B cell (primary cell): Measurements from ENCODE around the gene PTPRM. TPM values are rescaled to one million over a fixed set of nuclear protein-coding genes. Genes with fewer than 3 reads are reported as not detected.

Source experiments
- ATAC-seq: fragments of 200-7000 bp; cut with Tn5 transposase; one replicate; pipeline ENCODE4 v1.10.0; 2021; ENCODE audit warnings: low read depth, mild to moderate bottlenecking, moderate number of reproducible peaks, moderate library complexity
- CTCF ChIA-PET: fragments of 350-600 bp; sonication (Branson Sonifier 250); formaldehyde crosslinking; loops from one replicate; lab custom pipeline; 2021; ENCODE audit warnings: antibody characterized with exemption, inconsistent platforms; lab: Charles Lee
- POLR2A ChIA-PET: fragments of 350-600 bp; sonication (Branson Sonifier 250); formaldehyde crosslinking; loops from one replicate; lab custom pipeline; 2021; ENCODE audit warnings: antibody characterized with exemption; lab: Charles Lee
- DNase-seq: peaks from one replicate; pipeline ENCODE4 v3.0.0; 2013
- H2AFZ ChIP-seq: 2 replicates; pipeline ENCODE4 v1.6.1; 2012; ENCODE audit warnings: mild to moderate bottlenecking, low read depth, low read length; ENCODE audit not compliant: insufficient read depth, poor library complexity, severe bottlenecking
- H3K27ac ChIP-seq, 2 donors: 1 replicate in 1 of 2; 2 replicates in 1 of 2; pipeline ENCODE4 v1.5.1; 2012 to 2013; ENCODE audit warnings: low read length in 2 of 2, mild to moderate bottlenecking in 2 of 2, moderate library complexity in 1 of 2
- H3K27me3 ChIP-seq, 4 experiments: fragments of 200-600 bp in 1 of 4; sonication (generic) in 1 of 4; replicated peaks in 1 of 4; 1 replicate in 2 of 4; 2 replicates in 2 of 4; pipeline versions ENCODE4 v1.6.1 to v1.7.0; 2013 to 2016; ENCODE audit warnings: low read length in 3 of 4, mild to moderate bottlenecking in 2 of 4, mixed read lengths in 1 of 4, moderate library complexity in 1 of 4; ENCODE audit not compliant: insufficient read depth in 4 of 4, control insufficient read depth in 3 of 4; ENCODE audit errors: control extremely low read depth in 1 of 4
- H3K36me3 ChIP-seq, 2 experiments: replicated peaks in 1 of 2; 1 replicate in 1 of 2; 2 replicates in 1 of 2; pipeline versions ENCODE4 v1.6.1 to v1.7.1; 2013; ENCODE audit warnings: low read length in 1 of 2; ENCODE audit not compliant: insufficient read depth in 2 of 2, control insufficient read depth in 1 of 2; ENCODE audit errors: control extremely low read depth in 1 of 2, extremely low read depth in 1 of 2
- H3K4me1 ChIP-seq, 2 donors: fragments of 200-600 bp in 1 of 2; sonication (generic) in 1 of 2; 1 replicate in 1 of 2; 2 replicates in 1 of 2; pipeline versions ENCODE4 v1.5.1 to v1.6.1; 2013 to 2017; ENCODE audit warnings: low read length in 2 of 2; ENCODE audit not compliant: control insufficient read depth in 2 of 2, insufficient read depth in 2 of 2
- H3K4me2 ChIP-seq: replicated peaks from 2 replicates; pipeline ENCODE3; 2012; ENCODE audit warnings: mild to moderate bottlenecking, low read depth, low read length; ENCODE audit not compliant: poor library complexity, severe bottlenecking
- H3K4me3 ChIP-seq, 5 experiments: fragments of 200-600 bp in 1 of 5; sonication (generic) in 1 of 5; 1 replicate in 3 of 5; 2 replicates in 2 of 5; pipeline versions ENCODE4 v1.5.1 to v1.7.0; 2011 to 2016; ENCODE audit warnings: low read length in 4 of 5, mild to moderate bottlenecking in 4 of 5, low read depth in 2 of 5, control low read depth in 1 of 5, moderate library complexity in 1 of 5; ENCODE audit not compliant: insufficient read depth in 1 of 5; ENCODE audit errors: control extremely low read depth in 1 of 5, extremely low read depth in 1 of 5
- H3K79me2 ChIP-seq: fragments of 200-600 bp; sonication (generic); one replicate; pipeline ENCODE4 v1.6.0; 2016; ENCODE audit warnings: low read length; ENCODE audit not compliant: control insufficient read depth, insufficient read depth
- H3K9ac ChIP-seq: fragments of 200-600 bp; sonication (generic); 2 replicates; pipeline ENCODE4 v1.6.1; 2017; ENCODE audit warnings: mild to moderate bottlenecking, low read length, moderate library complexity
- H3K9me3 ChIP-seq, 3 donors: one replicate each; pipeline versions ENCODE4 v1.6.1 to v1.7.1; 2013; ENCODE audit warnings: low read length in 2 of 3; ENCODE audit not compliant: control insufficient read depth in 2 of 3, insufficient read depth in 1 of 3; ENCODE audit errors: control extremely low read depth in 1 of 3
- H4K20me1 ChIP-seq: 2 replicates; pipeline ENCODE4 v1.6.0; 2012; ENCODE audit warnings: mild to moderate bottlenecking, low read length; ENCODE audit not compliant: insufficient read depth, control insufficient read depth, poor library complexity, severe bottlenecking
- H3K27ac Mint-ChIP-seq: one replicate; pipeline ENCODE4 v1.8.0; 2021; ENCODE audit warnings: mixed read lengths
- H3K27me3 Mint-ChIP-seq: one replicate; pipeline ENCODE4 v1.8.0; 2021; ENCODE audit warnings: mixed read lengths
- H3K4me1 Mint-ChIP-seq: one replicate; pipeline ENCODE4 v1.8.0; 2021; ENCODE audit warnings: mixed read lengths
- H3K4me3 Mint-ChIP-seq: one replicate; pipeline ENCODE4 v1.8.0; 2021; ENCODE audit warnings: mixed read lengths
- H3K9me3 Mint-ChIP-seq: one replicate; pipeline ENCODE4 v1.8.0; 2022; ENCODE audit warnings: mixed read lengths; ENCODE audit not compliant: insufficient read depth
- EZH2 ChIP-seq: IDR thresholded peaks from 2 replicates; pipeline ENCODE4 v1.6.1; 2012; ENCODE audit warnings: borderline replicate concordance, low read depth, mild to moderate bottlenecking, moderate library complexity, low read length; ENCODE audit not compliant: insufficient read depth, poor library complexity, severe bottlenecking
- WGBS: methylation state at CpG from one replicate; pipeline ENCODE4 v1.1.5; 2013; ENCODE audit warnings: missing lambda C conversion rate; ENCODE audit not compliant: insufficient coverage; 5-methylcytosine and 5-hydroxymethylcytosine counted together
- intact Hi-C: fragments of 100-400 bp; cut with micrococcal nuclease; formaldehyde crosslinking; loops from one replicate; pipeline ENCODE4 v1.10.0; 2022
- polyA plus RNA-seq: library from polyadenylated mRNA; depleted of rRNA; stranded (reverse); fragments of >200 nt; gene quantifications from 2 replicates; pipeline ENCODE4 v1.2.3, GENCODE V29; 2012
- total RNA-seq, 2 donors: library from RNA; stranded (reverse); fragments of 120-200 nt in 1 of 2; gene quantifications; 1 replicate in 1 of 2; 2 replicates in 1 of 2; pipeline versions ENCODE4 v1.2.3 to v1.2.4, GENCODE V29; 2013 to 2022
- TF ChIP-seq, protein P1 (sequence below): fragments of 200-600 bp; IDR thresholded peaks from one replicate; pipeline ENCODE4 v1.8.0; 2022; ENCODE audit warnings: antibody characterized with exemption, mild to moderate bottlenecking

Gene PTPRM
- total and polyA plus RNA-seq, 2 donors (not counting 1 experiment from before 2014, with no cell fraction given), result 0.20 to 0.89 TPM

DNA sequence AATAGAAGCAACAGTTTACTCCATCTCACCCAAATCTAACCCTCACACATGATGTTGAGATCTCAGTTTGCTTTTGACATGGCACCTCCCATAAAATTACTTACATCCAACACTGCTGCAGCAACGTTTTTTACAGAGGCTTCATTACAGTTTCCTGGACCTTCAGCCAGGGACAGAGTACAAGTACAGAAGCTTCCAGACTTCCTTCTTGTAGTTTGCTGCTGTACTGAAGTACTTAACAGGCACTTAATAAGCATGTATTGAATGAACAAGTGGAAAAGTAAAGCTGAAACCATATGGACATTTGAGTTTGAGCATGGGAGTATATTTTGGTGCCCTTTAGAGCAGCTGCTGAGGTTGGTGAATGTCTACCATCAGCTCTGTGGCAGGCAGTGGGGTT, 514.2 kb downstream of the PTPRM start:
- no peaks in the 10 kb centered on the region for H3K4me1 Mint-ChIP-seq
- H3K79me2 ChIP-seq, result no peaks in the 10 kb centered on the region
- no peaks in the 10 kb centered on the region for H3K27me3 Mint-ChIP-seq
- 20% methylated on average over 1 of the region's 1 CpG for WGBS
- H3K9me3 ChIP-seq, result no peaks in the 10 kb centered on the region
- no peak overlapping the region for H2AFZ ChIP-seq
- H3K27ac ChIP-seq, result no peak overlapping the region
- ChIA-PET POLR2A (no interaction called here), CTCF (no interaction called here)
- DNase-seq (no peak), ATAC-seq (no peak)
- intact Hi-C loops, result no loop called here
- H3K27ac Mint-ChIP-seq, result no peak overlapping the region
- H3K4me3 Mint-ChIP-seq, result no peak overlapping the region
- H3K4me2 ChIP-seq, result no peak overlapping the region
- H3K4me1 ChIP-seq, result no peaks in the 10 kb centered on the region
- H3K9ac ChIP-seq, result no peak overlapping the region
- TF ChIP-seq, protein P1, sequence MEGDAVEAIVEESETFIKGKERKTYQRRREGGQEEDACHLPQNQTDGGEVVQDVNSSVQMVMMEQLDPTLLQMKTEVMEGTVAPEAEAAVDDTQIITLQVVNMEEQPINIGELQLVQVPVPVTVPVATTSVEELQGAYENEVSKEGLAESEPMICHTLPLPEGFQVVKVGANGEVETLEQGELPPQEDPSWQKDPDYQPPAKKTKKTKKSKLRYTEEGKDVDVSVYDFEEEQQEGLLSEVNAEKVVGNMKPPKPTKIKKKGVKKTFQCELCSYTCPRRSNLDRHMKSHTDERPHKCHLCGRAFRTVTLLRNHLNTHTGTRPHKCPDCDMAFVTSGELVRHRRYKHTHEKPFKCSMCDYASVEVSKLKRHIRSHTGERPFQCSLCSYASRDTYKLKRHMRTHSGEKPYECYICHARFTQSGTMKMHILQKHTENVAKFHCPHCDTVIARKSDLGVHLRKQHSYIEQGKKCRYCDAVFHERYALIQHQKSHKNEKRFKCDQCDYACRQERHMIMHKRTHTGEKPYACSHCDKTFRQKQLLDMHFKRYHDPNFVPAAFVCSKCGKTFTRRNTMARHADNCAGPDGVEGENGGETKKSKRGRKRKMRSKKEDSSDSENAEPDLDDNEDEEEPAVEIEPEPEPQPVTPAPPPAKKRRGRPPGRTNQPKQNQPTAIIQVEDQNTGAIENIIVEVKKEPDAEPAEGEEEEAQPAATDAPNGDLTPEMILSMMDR, result no peak
- TF ChIP-seq EZH2, result no peak
- no peaks in the 10 kb centered on the region for H3K9me3 Mint-ChIP-seq
- no peak overlapping the region for H3K4me3 ChIP-seq
- no peaks in the 10 kb centered on the region for H3K27me3 ChIP-seq
- no peaks in the 10 kb centered on the region for H3K36me3 ChIP-seq
- H4K20me1 ChIP-seq, result no peaks in the 10 kb centered on the region

DNA sequence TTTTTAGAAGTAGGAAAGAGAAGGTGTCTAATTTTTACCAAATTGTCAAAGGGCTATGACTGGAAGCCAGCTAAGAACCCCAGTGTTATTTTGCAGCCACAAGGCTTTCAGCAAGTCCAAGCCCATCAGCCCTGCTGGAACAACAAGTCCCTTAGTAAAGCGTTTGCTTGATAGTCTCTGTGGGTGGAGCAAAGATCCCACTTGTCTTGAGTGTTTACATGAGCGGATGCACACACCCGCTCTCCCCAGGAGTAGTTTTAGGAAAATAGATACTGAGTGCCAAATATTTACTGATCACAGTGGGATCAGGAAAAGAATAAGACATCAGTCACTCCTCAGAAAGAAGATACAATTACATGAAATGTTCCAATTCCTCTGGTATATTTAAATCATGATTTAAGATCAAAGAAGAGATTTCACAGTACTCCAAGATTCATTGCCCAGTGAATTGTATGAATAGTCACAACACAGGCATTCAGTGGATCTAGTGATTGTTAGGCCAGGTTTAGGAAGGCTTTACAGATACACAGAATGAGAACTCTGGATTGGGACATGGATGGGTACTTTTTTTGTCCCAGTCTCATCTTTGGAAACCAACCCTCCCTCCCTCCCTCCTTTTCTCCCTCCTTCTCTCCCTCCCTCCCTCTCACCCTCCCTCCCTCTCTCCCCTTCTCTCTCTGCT, 514.9 kb downstream of the PTPRM start:
- H3K27ac Mint-ChIP-seq, result no peak overlapping the region
- CTCF ChIA-PET, result no interaction called here
- DNase-seq, result no peak
- no peaks in the 10 kb centered on the region for H3K27me3 Mint-ChIP-seq
- H3K9me3 Mint-ChIP-seq, result no peaks in the 10 kb centered on the region
- TF ChIP-seq EZH2, result no peak
- TF ChIP-seq, protein P1, result no peak
- no peak overlapping the region for H3K4me3 Mint-ChIP-seq
- WGBS, result 94% methylated on average over 3 of the region's 3 CpGs
- POLR2A ChIA-PET, result no interaction called here
- Histone ChIP-seq H3K27me3 (no peaks in the 10 kb centered on the region), H3K79me2 (no peaks in the 10 kb centered on the region), H2AFZ (no peak overlapping the region), H3K27ac (no peak overlapping the region), H4K20me1 (no peaks in the 10 kb centered on the region), H3K4me2 (no peak overlapping the region), H3K36me3 (no peaks in the 10 kb centered on the region), H3K9ac (no peak overlapping the region), H3K4me3 (no peak overlapping the region), H3K9me3 (no peaks in the 10 kb centered on the region), H3K4me1 (no peaks in the 10 kb centered on the region)
- ATAC-seq, result no peak
- no peaks in the 10 kb centered on the region for H3K4me1 Mint-ChIP-seq
- intact Hi-C loops, result no loop called here
